Measurements from ENCODE around the gene TYMP.
A peak's percentile ranks its signal among the peaks of the same experiment; 100 is the strongest.

The TYMP gene

DNA sequence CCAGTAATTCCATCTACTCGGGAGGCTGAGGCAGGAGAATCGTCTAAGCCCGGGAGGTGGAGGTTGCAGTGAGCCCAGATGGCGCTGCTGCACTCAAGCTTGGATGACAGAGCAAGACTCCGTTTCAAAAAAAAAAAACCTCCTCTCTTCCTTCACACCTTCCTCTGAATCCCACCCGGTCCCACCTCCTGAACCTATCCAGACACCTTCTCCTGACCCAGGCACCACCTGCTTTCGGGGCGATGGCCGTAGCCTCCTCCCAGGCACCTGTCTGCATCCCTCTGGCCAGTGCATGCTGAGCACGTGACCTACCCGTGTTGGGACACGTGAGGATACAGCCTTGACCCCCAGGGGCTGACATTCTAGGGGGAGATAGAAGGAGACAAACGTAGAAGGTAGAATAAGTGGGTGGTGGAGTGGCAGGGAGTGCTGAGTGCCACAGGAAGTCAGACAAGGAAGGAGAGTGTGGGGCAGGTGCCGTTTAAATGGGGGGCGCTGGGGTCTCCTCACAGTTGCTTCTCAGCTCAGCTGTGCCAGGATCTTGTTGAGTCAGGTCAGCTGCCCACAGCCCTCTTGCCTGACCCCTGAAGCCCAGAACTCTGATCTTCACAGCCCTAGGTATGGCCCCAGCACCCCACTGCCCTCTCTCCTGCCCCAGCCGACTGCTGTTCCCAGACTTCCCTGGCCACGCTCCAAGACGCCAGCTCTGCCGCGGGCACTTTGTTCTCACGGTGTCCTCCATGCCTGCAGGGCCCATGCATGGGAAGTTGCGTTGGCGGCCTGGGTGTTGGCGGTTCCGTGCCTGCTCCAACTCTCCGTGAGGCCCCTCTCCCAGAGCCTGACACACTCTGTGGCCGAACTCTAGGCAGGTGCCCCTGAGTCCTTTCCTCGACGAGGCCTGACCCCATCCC lies 44.3 kb downstream of the TYMP start:
- DNase-seq (ENCODE audit: low read depth in 1 of 2, low spot score in 1 of 2): no peak

DNA sequence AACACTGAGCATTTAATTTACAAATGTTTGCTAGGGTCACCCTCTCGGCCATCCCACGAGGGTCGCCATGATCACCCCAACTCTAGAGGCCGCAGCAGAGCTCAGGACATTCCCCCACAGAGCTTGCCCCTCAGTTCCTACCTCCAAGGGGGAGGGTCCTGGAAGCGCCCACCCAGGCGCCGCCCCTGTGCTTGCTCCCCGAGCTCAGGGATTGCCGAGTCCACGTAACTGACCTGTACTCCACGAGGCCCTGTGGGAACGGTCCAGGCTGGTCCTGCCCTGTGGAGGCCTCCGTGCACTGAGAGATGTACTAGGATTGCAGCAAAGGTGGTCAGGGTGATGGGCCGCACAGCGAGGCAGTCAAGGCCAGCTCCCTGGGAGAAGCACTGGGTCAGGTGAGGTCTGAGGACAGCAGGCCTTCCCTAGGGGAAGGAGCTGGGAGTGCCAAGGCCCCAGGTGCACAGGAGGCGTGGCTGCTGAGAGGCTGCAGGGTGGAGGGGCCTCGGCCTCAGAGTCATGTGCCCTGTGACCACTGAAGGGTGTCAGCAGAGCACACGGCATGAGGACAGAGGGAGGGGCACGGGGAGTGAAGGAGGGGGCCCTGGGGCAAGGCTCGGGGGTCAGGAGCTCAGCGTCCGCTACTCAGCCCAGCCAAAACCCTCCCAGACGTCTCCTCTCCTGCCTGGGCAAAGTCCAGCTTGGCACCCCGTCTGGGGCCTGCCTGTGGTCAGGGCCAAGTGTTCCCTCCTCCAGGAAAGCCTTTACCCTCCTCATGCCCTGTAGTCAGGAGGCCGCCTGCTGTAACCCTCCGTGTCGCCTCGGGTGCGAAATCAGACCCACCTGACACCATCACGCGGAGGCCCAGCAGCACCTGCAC lies 45.6 kb downstream of the TYMP start:
- DNase-seq (ENCODE audit: low read depth in 1 of 2, low spot score in 1 of 2): no peak

DNA sequence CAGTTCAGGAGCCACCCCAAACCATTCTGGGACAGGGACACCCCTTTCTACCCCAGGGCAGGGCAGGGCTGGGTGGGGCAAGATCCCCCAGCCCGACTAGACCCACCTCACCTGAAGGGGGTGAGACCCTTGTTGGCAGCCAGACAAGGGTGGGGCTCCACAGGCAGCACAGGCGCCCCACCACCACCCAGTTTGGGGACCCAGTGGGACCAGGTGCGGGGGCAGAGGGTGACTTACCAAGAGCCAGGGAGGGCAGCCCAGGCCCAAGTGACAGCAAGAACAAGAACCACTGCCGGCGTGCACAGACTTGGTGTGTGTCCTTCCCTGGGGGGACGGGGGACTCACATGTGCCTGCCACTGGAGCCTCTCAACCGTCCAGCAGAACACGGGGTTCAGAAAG lies 46.3 kb downstream of the TYMP start:
- DNase-seq (ENCODE audit: low read depth in 1 of 2, low spot score in 1 of 2): no peak

DNA sequence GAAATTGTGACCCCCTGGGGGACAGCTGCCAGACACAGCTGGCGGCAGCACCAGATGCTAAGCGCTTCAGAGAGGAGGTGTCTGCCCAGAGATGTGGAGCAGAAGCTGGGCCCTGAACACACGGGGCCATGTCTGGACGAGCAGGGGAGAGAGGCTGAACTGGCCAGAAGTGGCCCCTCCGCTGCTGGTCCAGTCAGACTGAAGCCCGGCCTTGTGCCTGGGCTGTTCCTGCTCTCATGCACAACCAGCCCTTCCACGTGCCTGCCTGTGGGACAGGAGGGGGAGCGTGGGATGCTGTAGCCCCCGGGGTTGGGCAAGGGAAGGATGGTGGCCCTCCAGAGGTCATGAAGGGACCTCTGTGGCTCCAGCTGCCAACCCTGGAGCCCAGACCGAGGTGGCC lies 46.7 kb downstream of the TYMP start:
- DNase-seq (ENCODE audit: low read depth in 1 of 2, low spot score in 1 of 2): no peak

DNA sequence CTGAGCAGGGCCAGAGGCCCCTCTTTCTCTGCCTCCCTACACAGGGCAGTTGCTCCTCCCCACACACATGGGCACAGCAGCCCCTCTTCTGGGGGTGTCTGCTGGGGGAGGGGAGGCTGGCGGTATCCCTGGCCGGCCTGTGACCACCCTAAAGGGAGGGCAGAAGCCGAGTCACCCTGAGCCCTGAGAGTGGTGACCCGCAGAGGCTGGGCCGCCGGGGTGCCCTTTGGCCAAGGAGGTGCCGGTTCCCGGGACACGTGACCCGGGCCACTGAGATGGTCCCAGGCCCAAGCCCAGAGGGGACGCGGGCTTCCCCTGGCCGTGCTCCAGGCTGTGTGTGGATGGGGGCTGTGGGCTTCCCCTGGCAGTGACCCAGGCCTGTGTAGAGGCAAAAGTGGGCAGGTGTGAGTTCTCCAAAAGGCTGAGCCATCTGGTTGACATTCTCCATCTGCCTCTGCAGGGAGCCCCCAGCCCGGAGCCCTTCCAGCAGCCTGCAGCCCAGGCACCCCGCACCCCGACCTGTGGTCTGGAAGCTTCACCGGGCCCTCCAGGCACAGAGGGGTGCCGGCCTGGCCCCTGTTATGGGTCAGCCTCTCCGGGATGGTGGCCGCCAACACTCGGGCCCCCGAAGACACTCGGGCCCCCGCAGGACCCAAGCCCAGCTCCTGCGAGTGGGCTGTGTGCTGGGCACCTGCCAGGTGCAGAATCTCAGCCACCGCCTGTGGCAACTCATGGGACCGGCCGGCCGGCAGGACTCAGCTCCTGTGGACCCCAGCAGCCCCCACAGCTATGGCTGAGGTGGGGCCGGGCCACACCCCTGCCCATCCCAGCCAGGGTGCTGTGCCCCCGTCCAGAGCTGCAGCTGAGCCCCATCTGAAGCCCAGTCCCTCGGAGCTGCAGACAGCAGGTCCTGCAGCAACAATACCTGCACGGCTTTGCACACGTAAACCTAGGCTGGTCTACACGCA lies 47.4 kb downstream of the TYMP start:
- no peak for DNase-seq (ENCODE audit: low read depth in 1 of 2, low spot score in 1 of 2)

DNA sequence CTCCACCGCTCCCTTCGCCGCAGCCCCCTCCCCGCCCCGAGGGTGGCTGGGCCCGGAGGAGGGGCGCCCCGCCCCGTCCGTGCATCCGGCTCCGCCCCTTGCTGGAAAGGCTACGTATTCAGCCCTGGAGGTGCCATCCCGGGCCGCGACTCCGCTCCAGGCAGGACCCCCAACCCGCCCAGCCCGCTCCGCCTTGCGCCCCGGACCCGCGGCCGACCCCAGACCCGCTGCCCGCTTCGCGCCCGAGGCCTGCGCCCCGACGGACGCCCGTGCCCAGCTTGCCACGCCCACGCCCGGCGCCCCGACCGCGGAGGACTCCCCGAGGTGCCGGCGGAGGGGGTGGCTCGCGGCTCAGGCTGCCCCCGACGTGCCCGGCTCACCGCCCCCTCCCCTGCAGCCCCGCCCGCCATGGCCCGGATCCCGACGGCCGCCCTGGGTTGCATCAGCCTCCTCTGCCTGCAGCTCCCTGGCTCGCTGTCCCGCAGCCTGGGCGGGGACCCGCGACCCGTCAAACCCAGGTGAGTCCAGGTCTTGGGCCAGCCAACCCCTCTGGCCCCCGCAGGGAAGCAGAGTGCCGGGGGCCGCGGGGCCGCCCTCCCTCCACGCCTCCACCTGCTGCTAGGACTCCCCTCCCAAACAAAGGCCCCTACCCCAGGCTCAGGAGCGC lies 48.2 kb downstream of the TYMP start, which contains the start of gene ADM2:
Gene ADM2 (plus strand): TSS at position 104 of the 667 bp plus-strand sequence. CDS start 305 bp downstream, at position 409.
- peak; percentile 31 to 49 for DNase-seq (ENCODE audit: low read depth in 1 of 2, low spot score in 1 of 2)

DNA sequence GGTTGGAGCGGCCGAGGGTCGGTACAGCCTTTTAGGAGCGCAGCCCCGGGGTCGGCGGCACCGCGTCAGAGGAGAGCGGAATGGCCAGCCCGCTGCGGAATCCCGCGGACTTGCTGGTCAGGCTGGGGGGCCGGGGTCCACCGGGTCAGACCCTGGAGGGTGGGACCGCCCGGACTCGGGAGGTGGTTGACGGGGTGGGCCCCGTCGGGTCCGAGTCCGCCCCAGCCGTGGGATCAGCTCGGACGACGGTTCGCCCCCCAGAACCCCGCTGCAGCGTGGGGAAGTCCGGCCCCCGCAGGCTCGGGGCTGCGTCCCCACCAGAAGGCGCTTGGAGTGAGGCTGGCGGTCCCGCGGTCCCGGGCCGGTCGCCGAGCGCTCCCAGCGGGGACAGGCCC lies 48.8 kb downstream of the TYMP start:
- DNase-seq (ENCODE audit: low read depth in 1 of 2, low spot score in 1 of 2): no peak

DNA sequence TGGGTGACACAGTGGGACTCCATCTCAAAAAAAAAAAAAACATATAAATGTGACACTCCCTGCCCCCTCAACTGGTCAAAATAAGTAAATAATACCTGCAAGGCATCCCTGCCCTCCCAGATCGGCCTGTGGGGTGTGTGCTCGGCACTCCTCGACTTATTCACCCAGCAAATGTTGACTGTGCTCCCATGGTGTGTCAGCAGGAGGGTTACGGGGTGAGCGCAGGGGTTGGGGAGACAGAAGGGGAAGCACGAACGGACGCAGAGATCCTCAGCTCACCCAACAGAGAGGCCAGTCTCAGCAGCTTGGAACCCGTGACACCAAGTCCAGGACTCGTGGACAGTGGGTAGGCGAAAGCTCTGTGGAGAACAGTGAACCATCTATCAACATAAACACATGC lies 50.1 kb downstream of the TYMP start:
- no peak for DNase-seq (ENCODE audit: low read depth in 1 of 2, low spot score in 1 of 2)

DNA sequence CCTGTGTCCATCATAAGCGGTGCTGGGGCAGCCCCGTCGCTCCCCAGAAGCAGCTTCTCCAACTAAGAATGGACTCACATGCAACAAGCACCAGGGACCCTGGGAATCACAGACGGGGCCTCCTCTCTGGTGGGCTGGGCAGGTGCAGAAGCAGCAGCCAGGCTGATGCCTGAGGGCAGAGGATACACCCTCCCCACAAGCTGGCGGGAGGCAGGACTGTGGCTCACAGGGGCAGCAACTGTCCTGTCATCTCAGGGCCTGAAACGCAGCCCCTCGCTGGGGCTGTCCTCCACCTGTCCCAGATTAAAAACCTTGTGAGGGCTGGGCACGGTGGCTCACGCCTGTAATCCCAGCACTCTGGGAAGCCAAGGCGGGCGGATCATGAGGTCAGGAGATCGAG lies 51.9 kb downstream of the TYMP start:
- no peak for DNase-seq (ENCODE audit: low read depth in 1 of 2, low spot score in 1 of 2)

DNA sequence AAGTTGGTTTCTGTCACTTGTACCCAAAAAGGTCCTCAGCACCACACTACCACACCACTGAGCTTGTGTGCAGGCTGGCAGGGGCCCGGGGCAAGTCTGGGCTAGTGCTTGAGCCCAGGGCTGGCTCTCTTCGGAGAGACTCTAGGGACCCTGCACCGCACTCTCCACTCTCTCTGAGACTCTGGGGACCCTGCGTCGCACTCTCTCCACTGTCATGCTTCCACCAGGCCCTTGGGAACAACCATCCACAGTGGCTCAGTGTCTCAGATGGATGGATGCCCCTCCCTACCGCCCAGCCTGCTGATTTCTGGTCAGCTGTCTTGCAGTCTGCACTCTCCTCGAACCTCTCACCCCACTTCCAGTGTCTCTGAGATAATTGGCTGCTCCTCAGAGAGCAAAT lies 52.9 kb downstream of the TYMP start:
- no peak for DNase-seq (ENCODE audit: low read depth in 1 of 2, low spot score in 1 of 2)

Measured in activated T-helper 1 cell treated with anti-CD3 and anti-CD28 coated beads, Interleukin-2, amount 50 U/mL, for 16 hours (primary cell).